SIG-M5 treated with dmso at 0.1 percent for 504 hours (cell line): ENCODE results near the gene CIAO1.

Experiments used
- DNase-seq: peaks from one replicate; lab custom pipeline; 2025; ENCODE audit not compliant: unreplicated experiment; lab: John Stamatoyannopoulos, UW

Gene CIAO1

DNA sequence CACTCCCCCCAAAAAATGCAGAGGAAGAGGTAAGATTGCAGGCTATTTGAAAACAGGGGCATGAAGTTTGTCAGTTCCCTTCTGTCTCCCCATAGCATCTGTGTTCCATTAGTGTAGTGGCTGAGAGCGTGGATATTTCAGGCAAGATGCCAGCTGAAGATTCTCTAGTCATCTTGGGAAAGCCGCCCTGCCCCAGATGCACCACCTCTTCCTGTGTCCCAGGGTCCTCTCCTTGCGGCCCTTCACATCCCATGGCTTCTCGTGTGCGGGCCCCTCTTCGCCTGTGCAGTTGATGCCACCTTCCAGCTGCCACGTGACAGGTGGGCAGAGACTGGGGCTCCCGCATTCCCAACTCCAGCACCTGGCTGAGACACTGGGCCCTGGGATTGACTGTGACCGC, 16.4 kb upstream of the CIAO1 start:
- no peak for DNase-seq

DNA sequence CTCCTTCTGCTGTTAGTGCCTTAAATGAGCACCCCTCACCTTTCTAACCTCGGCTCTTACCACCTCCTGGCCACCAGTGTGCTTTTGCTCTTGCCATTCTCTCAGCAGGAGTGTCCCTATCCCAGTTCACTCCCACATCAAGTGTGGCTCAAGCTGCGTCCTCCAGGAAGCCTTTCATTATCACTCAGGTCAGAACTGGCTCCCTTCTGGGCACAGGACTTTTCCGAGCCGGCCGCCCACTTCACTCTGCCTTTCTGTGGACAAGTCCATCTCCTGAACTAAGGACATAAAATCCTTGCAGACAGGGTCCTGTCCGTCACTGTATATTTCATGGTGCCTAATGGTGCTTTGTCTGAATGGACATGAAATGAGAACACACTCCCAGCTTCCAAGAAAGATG, 15.8 kb upstream of the CIAO1 start:
- no peak for DNase-seq

DNA sequence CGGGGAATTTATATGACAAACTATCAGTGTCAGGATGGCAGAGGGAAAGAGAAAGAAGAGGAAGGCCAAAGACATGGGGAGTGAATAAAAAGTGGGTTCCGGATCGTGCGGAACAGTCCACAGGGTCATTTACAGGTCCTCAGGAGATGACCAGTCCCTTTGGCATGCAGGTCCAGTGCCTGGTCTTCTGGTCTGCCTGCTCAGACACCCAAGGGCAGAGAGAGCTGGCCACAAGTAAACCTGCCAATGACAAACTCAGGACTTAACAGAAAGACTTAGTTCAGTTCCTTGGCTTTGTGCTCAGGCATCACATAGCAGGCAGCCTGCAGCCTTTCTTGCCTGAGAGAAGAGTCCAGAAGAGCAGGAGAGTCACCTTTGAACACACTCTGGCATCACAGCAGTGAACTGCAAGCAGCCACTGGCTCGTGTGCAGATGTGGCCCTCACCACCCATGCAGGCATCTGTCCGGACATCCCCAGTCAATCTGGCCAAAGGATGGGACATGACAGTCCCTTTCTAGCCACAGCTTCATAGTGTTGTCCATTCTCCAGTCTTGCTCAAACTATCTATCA, 14.2 kb upstream of the CIAO1 start:
- no peak for DNase-seq

DNA sequence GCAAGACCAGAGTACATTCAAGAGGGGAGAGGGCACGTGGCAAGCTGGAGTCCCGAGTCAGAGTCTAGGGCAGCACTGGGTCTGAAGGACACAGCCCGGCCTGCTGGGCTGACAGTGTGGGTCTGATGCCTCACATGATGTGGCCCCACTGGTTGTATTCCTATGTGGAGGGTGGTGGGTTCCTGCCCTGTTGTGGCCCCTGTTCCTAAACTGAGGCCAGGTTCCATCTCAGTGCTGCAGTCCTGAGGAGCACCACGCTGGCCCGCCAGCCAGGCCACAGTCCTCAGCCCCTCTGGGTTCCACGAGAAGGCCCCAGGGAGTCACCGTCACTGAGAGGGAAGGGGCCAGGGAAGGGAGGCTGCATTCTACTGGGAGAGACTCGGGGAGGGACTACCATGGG, 13.5 kb upstream of the CIAO1 start:
- DNase-seq: no peak

DNA sequence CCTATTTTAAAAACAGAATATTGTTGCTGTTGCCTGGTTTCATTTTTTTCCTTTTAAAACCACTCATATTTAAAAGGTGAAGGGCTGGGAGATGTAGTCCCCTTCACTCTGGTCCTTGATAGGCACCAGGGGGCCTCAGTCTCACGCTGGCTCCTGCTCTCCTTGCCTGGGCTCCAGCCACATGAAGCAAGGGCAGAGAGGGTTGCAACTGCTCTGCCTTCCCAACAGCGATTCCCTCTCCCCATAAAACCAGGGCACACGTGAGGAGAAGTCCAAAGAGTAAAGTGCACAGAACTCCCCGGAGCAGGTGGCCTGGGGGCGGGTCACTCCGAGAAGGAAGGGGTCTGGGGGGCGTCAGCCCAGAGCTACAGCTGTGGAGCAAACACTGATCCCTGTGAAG, 13.0 kb upstream of the CIAO1 start:
- no peak for DNase-seq

DNA sequence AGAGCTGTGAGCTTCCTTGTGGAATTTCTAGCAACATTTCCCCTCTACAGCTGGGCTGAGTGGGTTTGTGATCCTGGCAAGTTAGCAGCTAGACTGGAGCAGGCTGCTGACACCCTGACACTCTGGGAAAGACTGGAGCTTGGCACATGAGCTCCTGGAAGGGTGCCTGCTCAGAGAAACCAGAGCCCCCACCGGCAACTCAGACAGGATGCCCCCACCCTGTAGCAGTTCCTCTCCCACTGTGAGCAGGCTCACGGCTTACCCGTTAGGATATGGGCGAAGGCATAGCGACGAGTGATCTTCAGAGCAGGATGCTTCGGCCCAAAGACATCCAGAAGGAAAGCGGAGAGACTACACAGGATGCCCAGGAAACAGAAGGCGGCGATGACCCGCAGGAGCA, 11.5 kb upstream of the CIAO1 start:
- DNase-seq: no peak

DNA sequence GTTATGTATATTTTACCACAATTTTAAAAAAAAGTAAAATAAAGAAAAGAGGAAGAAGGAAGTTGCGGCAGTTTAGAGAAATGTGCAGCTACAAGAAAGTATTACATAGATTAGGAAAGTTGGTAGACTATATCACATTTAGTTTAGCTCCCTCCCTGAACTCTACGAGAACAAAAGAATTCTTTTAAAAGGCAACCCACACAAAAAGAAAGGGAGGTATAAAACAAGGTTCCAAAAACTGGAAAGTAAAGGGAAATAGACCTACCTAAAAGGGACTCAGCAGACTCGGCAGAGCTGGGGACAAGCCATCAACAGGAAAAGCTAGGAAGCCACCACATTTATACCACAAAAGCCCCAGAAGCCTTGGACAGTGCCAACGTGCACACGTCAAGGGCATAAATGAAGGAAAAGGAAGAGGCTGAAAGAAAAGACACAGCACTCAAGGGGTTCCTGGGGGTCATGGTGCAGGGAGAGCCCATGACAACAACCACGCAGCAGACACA, 9.4 kb upstream of the CIAO1 start:
- DNase-seq: peak; percentile 63

DNA sequence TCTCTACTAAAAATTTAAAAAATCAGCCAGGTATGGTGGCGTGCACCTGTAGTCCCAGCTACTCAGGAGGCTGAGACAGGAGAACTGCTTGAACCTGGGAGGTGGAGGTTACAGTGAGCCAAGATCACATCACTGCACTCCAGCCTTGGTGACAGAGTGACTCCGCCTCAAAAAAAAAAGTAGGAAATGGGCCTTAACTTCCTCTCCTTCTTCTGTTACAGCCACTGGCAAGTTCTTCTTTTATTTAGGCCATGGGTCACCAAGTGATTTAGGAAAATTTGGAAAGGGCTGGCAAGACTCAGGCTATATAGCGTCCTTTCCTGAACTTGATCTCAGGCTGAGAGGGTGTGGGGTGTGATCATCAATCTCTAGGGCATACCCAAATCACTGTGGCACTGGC, 8.3 kb upstream of the CIAO1 start:
- DNase-seq: peak; percentile 69

DNA sequence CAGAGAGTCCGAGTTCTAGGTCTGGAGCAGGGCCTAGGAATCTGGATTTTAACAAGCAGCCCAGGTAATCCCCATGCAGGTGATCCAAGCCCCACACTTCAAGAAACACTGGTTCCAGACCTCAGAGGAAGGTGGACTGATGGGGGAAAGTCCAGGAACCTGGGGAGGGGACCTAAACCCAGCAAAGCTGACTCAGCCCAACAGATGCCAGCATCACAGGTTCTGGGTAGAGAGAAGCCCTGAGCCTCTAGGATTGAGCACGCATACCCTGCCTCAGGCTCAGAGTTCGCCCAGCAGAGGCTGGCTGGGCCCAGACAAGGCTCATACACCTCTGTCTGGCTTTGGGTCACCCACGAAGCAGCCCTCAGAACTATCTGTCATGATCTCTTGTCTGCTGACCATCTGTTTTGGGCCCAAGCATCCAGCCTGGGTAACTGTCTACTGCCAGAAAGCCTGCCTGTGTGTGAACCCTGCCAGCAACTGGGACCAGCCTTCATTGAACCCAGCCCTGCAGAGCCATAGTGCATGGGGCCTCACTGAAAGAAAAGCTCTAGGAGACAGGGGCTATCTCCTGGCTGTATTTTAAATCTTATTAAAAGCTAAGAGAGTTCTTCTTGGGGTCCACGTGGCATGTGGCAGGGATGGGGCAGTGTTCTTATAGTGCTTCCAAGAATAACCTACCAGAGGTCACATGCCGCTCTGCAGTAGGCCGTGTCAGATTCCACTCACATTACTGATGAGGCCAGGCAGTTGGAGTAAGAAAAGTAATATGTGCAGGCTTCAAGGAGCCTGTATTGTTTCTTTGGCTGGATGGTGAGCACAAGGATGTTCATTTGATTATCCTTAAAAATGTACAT, 7.6 kb upstream of the CIAO1 start:
- DNase-seq: no peak

DNA sequence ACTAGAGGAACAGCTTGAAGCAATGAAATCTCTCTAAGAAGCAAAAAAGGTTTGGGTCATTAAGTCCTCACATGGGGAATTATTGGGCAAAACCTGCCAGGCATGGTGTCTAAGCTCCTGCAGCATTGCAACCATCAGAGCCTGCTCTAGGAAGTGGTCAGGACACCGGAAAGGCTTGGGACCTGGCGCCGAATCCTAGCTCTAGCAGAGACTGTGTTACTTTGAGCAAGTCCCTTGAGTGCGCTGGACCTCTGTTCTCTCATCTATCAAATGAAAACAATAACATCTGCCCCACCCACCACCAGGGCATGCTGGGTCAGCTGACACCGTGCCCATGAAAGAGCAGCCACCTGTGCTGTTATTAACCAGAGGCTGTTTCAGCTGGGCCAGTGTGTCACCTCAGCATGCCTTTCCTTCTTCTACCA, 6.5 kb upstream of the CIAO1 start:
- DNase-seq: no peak

DNA sequence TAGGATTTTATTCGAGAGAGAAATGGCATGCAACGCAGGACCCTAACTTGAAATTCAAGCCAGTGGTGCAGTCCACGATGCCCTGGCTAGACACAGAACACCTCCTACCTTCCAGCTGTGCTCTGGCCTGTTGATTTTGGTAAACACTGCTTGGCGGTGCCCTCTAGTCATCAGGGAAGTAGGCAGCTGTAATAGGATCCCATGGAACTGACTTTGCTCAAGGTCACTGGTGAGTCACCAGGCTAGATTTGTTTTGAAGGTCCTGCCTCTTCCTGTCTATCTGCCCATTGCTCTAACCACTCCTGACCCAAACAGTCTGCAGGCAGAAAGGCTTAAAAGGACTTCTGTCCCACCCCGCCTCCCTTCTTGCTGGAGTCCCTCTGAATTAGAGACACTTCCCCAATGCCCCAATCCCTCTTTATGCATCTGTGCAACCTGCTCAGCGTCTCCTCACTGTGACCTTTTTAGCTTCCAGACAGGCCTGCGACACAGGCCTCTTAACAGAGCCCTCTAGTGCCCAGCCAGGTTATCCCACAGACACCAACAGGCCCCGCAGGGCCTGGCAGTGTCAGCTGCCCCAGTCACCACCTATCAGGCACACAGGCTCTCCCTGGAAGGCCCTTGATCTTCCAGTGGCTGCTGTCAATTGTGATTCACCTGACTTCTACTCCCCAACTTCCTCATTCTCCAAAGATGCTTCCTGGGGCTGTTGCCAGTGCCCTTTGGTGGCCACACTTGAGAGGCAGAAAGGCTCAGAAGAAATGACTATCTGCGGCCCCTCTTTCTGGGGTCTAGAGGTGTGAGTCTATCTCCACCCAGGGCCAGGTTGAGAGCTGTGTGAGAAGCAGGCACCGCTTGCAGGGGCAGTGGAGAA, 5.4 kb upstream of the CIAO1 start:
- peak; percentile 81 for DNase-seq

DNA sequence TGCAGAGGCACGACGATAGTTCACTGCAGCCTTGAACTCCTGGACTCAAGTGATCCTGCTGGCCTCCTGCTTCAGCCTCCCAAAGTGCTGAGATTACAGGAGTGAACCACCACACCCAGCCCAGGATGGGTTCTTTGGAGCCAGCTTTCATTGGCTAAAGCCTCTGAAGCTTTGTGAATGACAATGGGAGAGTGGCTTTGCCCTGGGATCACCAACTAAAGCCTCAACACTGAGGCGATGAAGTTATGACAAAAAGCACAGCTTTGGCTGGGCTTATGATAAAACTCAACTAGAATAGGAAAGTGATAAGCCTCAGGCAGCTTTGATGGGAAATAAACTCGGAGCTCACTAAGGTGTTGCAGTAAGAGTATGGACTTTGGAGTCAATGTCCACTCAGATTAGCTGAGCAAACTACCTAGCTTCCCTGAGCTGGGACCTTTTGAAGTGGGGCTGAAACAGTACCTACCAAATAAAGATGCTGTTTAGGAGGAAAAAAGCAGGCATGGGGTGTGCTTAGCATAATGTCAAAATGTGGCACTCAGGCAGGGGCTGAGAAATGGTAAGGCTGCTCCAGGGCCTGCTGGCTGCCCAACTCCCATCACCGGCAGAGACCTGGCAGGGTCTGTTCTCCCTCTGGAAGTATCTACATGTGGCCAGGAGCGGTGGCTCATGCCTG, 4.6 kb upstream of the CIAO1 start:
- no peak for DNase-seq

DNA sequence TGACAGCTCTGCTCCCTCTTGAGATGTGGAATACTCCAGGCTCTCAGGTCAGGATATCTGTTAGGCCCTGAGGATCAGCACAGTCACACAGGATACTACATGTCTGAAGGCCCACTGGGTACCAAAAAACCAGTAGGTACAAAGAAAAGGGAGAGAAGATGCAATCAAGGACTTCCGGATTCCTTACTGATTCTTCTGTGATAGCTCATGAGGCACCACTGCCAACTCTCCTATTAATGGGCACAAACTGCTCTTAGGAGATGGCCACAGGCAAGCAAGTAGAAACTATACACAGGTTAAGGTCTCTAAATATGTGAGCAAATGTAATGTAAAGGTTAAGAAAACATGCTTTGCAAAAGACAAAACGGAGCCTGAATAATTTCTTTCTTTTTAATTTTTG, 3.7 kb upstream of the CIAO1 start:
- DNase-seq: no peak

DNA sequence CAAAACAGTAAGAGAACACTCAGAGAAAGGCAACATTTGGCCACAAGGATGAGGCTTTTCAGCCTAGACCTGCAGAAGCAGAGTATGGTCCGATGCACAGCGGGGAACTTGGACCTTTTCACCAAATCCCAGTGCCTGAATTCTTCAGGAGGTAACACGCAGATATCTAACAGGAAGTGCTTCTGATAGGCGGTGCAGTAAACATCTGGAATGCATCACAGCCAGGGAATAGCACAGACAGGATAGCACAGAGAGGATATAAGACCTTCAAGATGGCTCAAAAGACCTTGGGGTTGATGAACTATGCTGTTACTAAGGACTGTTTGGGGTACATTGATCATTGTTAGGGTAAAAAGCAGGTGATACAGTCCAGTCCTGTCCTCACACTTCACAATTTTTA, 1.9 kb upstream of the CIAO1 start:
- no peak for DNase-seq

DNA sequence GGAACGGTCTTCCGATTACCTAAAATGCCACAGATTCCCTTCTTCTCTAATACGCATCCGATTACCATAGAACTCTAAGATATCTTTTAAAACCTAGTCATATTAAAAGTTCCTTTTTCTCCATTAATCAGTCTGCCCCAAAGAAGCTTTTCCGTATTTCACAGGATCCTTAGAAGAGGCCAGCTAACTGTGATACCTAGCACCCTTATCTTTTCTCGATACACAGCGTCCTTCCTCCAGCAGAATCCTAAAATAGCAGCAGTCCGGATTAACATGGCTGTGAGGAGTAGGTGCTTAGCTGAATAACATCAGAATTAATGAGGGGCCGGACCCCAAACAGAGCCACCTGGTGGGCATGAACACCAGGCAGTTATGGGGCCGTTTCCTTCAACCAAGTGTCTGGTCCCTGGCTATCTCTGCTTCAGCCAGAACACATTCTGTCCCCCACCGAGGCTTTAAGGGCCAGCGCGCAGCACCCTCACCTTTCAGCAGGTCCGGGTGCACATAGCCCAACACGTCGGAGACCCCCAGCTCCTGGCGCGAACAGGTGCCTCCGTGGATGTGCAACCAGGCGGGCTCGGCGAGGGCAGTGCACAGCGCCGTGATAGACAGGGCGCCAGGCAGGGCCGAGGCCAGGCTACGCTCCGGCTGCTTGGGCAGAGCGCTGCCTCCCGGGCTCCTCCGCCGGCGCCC, 1.2 kb upstream of the CIAO1 start:
- peak; percentile 64 for DNase-seq

DNA sequence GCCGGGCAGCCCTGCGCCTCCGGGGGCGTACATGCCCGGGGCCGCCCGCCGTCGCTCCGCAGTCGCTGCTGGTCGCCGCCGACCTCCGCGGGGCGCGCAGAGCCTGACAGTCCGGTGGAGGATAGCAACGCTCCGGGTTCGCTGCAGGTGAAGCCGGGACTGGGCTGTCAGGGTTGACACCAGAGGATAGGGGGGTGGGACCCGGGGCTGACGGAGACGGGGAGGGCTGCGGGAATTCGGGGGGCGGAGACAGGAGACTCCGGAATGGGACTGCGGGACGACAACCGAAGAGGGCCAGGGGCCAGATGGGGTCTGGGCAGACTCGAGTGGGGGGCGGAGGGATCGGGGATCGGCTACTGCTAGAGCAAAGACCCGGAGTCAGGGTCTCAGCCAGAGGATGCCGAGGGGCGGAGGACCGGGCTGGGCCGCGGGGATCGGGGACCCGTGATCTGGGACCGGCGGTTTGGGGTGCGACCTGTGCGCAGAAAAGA, 631 bp upstream of the CIAO1 start:
- peak; percentile 49 for DNase-seq

DNA sequence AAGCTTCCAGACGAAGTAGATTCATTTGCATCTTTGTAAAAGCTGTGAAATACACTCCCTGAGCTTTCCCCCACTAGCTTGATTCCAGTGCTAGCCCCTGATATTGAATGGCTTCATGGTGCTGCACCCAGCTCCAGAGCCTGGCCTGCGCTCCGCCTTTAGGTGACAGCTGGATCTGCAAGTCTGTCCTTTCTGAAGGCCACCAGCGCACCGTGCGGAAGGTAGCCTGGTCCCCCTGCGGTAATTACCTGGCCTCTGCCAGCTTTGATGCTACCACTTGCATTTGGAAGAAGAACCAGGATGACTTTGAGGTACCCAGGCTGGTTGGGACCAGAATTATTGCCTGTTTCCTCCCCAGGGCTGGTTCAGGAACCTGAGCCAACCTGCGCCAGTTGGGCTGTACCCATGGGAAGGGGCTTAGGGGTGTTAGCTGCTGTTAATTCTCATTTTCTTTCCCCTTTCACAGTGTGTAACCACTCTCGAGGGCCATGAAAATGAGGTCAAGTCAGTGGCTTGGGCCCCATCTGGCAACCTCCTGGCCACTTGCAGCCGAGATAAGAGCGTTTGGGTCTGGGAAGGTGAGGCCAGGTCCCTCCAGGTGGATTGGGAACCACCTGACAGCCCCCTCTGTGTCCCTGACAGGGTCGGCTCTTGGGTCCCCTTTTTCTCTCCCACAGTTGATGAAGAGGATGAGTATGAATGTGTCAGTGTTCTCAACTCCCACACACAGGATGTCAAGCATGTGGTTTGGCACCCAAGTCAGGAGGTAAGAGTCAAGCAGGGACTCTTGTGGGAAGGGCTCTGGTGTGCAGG, 1.3 kb downstream of the CIAO1 start:
- peak; percentile 66 for DNase-seq

DNA sequence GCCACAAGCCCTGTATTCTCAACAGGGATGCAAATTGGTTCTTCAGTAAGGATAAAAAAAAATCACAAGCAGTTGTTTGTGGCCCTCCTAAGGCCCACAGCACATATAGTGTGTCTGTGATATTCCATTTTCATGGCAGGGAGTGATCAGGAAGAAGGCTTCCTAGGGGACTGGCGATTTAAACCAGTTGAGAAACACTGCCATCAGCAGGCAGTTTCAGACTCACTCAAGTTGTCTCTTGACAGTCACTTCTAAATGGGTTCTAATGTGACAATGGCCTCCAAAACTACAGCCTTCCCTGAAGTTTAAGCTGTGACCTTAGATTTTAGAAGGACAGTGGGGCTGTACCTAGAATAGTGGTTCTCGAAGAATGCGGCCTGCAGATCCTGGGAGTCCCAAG, 6.0 kb downstream of the CIAO1 start:
- DNase-seq: no peak

DNA sequence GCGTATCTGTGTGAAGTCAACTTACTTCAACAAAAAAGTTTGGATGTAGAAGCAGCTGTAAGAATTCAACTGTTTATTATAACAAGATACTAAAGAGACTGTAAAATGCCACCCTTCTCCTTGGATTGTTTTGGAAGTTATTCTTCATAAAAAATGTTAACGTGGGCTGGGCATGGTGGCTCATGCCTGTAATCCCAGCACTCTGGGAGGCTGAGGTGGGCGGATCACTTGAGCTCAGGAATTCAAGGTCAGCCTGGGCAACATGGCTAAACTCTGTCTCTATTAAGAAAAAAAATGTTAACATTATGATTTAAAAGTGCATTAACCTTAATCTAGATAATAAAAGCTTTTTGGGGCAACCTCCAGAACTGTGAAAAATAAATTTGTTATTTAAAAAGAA, 7.7 kb downstream of the CIAO1 start:
- DNase-seq: no peak
